ENCODE measurements around the gene ACACB. TPM values are rescaled to one million over a fixed set of nuclear protein-coding genes. Genes with fewer than 3 reads are reported as not detected.

ACACB gene
- 3.8 and 13.4 TPM in 2 replicates for total RNA-seq (2014; rRNA removed; shearing (Covaris generic))

- DNase-seq, result no peak
- H3K36me3 ChIP-seq (replicated peaks; ENCODE audit: control insufficient read depth, insufficient read depth, low read length), result no peaks in the 10 kb centered on the region
- H3K27me3 ChIP-seq (ENCODE audit: control insufficient read depth, insufficient read depth, low read length), result no peaks in the 10 kb centered on the region
- no peak within 1 kb of the TSS for H3K4me3 ChIP-seq (ENCODE audit: insufficient read depth, low read depth, low read length)
Observed at GRCh38 chr12:109115758-109116610, at the start of gene ACACB. Gene ACACB (plus strand): TSS chr12:109116587. CDS start chr12:109139406, 22,819 bp downstream.

DNA sequence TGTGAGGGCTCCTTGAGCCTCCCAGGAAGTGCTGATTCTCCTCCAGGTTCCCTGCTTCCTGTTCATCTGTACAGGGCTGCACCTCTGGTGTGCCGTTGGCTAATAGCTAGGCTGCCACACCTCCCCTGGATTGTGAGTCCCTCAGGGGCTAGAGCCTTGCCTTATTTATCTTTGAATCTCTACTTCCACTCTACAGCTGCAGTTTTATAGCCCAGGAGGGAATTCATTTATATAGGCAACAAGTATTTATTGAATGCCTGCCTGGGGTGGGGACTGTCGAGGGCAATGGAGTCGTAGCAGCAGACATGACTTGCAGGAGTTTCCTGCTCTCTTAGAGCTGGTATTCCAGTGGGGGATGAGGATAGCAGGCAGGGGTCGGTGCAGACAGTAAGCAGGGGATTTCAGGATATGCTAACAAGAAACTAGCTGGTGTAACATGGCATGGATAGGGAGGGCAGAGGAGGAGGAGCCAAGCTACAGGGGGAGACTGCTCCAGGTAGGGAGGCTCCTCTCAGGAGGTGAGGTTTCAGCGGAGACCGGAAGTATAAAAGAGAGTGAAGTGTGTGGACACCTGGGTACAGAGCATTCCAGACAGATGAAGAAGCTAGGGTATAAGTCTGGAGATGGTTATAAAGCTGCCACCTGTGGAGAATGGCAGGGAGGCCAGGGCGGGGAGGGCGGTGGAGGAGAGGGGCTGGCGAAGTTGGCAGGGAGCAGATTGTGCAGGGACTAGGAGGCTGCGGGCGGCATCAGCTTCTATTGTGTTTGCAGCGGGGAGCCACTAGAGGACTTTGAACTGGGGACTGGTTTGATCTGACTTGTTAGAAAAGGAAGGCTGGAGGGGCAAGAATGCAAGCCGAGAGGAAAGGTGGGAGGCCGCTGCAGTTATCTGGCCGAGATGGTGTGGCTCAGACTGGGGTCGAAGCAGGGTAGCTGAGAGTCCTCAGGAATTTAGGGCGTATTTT lies 46.8 kb upstream of the ACACB start:
- Histone ChIP-seq H3K4me3 (ENCODE audit: insufficient read depth, low read depth, low read length) (no peak overlapping the region), H3K27me3 (ENCODE audit: control insufficient read depth, insufficient read depth, low read length) (no peaks in the 10 kb centered on the region), H3K36me3 (replicated peaks; ENCODE audit: control insufficient read depth, insufficient read depth, low read length) (no peaks in the 10 kb centered on the region)
- DNase-seq, result peak; percentile 86

GRCh38 chr12:109074866-109075265 lies 41.5 kb upstream of the ACACB start:
- no peak for DNase-seq
- Histone ChIP-seq H3K36me3 (replicated peaks; ENCODE audit: control insufficient read depth, insufficient read depth, low read length) (no peaks in the 10 kb centered on the region), H3K27me3 (ENCODE audit: control insufficient read depth, insufficient read depth, low read length) (no peaks in the 10 kb centered on the region), H3K4me3 (ENCODE audit: insufficient read depth, low read depth, low read length) (no peak overlapping the region)

- no peak overlapping the region for H3K4me3 ChIP-seq (ENCODE audit: insufficient read depth, low read depth, low read length)
- H3K36me3 ChIP-seq (replicated peaks; ENCODE audit: control insufficient read depth, insufficient read depth, low read length), result peaks cover 2% of the 10 kb centered on the region; the same call in 1 of the 2 replicates
- H3K27me3 ChIP-seq (ENCODE audit: control insufficient read depth, insufficient read depth, low read length), result no peaks in the 10 kb centered on the region
- no peak for DNase-seq
Observed at GRCh38 chr12:109082751-109083150, 33.6 kb upstream of the ACACB start.

DNA sequence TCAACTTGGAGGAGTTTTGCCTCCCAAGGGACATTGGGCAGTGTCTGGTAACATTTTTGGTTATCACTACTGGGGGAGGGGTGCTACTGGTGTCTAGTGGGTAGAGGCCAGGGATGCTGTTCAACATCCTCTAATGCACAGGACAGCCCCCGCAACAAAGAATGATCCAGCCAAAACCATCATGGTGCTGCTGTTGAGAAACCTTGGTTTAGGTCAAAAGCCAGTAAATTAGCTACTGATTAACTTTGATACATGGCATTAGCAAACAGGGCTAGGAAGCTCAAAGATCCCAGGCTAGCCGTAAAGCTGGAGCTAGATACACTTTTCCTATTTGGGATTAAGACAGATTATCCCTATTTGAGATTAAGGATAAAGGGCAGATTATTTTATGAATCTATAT lies 32.0 kb upstream of the ACACB start:
- Histone ChIP-seq H3K4me3 (ENCODE audit: insufficient read depth, low read depth, low read length) (no peak overlapping the region), H3K36me3 (replicated peaks; ENCODE audit: control insufficient read depth, insufficient read depth, low read length) (peaks cover 7% of the 10 kb centered on the region), H3K27me3 (ENCODE audit: control insufficient read depth, insufficient read depth, low read length) (no peaks in the 10 kb centered on the region)
- DNase-seq, result no peak

DNA sequence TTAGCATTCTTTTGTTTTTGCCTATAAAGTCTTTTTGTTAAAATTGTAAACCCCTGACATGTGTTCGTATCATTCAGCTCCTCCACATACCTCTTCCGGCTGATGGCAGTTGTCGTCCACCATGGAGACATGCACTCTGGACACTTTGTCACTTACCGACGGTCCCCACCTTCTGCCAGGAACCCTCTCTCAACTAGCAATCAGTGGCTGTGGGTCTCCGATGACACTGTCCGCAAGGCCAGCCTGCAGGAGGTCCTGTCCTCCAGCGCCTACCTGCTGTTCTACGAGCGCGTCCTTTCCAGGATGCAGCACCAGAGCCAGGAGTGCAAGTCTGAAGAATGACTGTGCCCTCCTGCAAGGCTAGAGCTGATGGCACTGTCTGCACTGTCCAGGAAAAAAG lies 30.8 kb upstream of the ACACB start:
- H3K36me3 ChIP-seq (replicated peaks; ENCODE audit: control insufficient read depth, insufficient read depth, low read length), result peaks cover 10% of the 10 kb centered on the region
- H3K27me3 ChIP-seq (ENCODE audit: control insufficient read depth, insufficient read depth, low read length), result no peaks in the 10 kb centered on the region
- no peak for DNase-seq
- H3K4me3 ChIP-seq (ENCODE audit: insufficient read depth, low read depth, low read length), result no peak overlapping the region

- no peak for DNase-seq
- peaks cover 10% of the 10 kb centered on the region for H3K36me3 ChIP-seq (replicated peaks; ENCODE audit: control insufficient read depth, insufficient read depth, low read length)
- no peaks in the 10 kb centered on the region for H3K27me3 ChIP-seq (ENCODE audit: control insufficient read depth, insufficient read depth, low read length)
- H3K4me3 ChIP-seq (ENCODE audit: insufficient read depth, low read depth, low read length), result no peak overlapping the region
Observed at GRCh38 chr12:109087250-109087649, 29.1 kb upstream of the ACACB start.

- DNase-seq, result no peak
- Histone ChIP-seq H3K36me3 (replicated peaks; ENCODE audit: control insufficient read depth, insufficient read depth, low read length) (peaks cover 10% of the 10 kb centered on the region), H3K27me3 (ENCODE audit: control insufficient read depth, insufficient read depth, low read length) (no peaks in the 10 kb centered on the region)
Observed at GRCh38 chr12:109088818-109089217, 27.6 kb upstream of the ACACB start.

DNA sequence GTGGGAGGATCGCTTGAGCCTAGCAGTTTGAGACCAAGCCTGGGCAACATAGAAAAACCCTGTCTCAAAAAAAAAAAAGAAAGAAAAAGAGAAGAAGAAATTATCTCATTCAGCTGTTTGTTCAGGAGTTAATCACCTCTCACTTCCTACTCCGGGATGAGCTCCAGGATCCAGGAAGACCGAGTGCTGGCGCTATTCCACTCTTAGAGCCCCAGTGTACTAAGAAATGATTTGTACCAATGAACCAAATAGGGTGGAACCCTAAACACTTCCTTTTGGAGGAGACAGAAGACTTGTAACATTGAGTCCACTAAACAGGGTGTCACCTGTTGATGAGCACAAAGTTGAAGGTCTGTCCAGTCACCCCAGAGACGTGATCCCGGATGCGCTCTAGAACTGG lies 26.7 kb upstream of the ACACB start:
- Histone ChIP-seq H3K4me3 (ENCODE audit: insufficient read depth, low read depth, low read length) (no peak overlapping the region), H3K27me3 (ENCODE audit: control insufficient read depth, insufficient read depth, low read length) (no peaks in the 10 kb centered on the region), H3K36me3 (replicated peaks; ENCODE audit: control insufficient read depth, insufficient read depth, low read length) (peaks cover 10% of the 10 kb centered on the region)
- no peak for DNase-seq

More at GRCh38 chr12:109088818-109089217, 27.6 kb upstream of the ACACB start:
- H3K4me3 ChIP-seq (ENCODE audit: insufficient read depth, low read depth, low read length), result no peak overlapping the region

DNA sequence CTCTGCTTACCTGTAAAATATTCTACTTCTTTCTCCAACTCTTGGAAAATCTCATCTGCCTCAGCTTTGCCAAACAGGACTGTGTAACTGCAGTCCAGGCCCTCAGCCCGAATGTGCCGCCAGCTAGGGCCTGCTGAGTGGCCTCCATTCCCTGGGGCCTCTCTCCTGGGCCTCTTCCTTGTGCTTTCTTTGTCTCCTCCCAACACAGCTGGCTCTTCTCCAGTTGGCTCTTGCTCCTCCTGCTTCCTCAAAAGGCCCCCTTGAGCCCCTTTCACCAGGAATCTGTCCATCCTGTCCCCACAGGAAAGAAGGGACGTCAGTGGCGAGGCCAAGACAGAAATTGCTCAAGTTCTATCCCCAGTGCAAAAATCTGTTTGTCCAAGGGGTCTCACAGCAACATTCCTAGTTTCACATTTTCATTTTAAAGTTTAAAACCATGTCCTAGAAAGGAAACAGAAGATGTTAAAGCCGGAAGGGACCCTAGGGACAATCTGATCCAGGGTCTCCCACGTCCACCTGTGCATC lies 23.8 kb upstream of the ACACB start:
- no peak for DNase-seq
- peaks cover 9% of the 10 kb centered on the region for H3K36me3 ChIP-seq (replicated peaks; ENCODE audit: control insufficient read depth, insufficient read depth, low read length)
- no peaks in the 10 kb centered on the region for H3K27me3 ChIP-seq (ENCODE audit: control insufficient read depth, insufficient read depth, low read length)
- H3K4me3 ChIP-seq (ENCODE audit: insufficient read depth, low read depth, low read length), result peak overlapping the region; percentile 37

GRCh38 chr12:109093022-109093918 lies 23.1 kb upstream of the ACACB start, which contains the start of gene ALKBH2:
Gene ALKBH2 (minus strand): TSS chr12:109093472. CDS start chr12:109092786, 686 bp downstream.
- DNase-seq, result peak; percentile 92
- Histone ChIP-seq H3K36me3 (replicated peaks; ENCODE audit: control insufficient read depth, insufficient read depth, low read length) (peaks cover 9% of the 10 kb centered on the region), H3K27me3 (ENCODE audit: control insufficient read depth, insufficient read depth, low read length) (no peaks in the 10 kb centered on the region)

DNA sequence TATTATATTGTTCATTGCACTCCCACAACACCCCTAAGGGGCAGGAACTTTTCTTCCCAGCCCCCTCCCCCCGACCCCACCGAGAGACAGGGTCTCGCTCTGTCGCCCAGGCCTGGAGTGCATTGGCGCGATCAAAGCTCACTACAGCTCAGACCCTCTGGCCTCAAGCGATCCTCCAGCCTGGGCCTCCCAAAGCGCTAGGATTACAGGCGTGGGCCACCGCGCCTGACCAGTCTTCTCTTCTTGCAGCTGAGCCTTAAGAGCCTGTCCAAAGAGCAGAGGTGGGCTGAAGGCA lies 19.3 kb upstream of the ACACB start:
- DNase-seq, result no peak
- Histone ChIP-seq H3K36me3 (replicated peaks; ENCODE audit: control insufficient read depth, insufficient read depth, low read length) (peaks cover 20% of the 10 kb centered on the region), H3K27me3 (ENCODE audit: control insufficient read depth, insufficient read depth, low read length) (no peaks in the 10 kb centered on the region), H3K4me3 (ENCODE audit: insufficient read depth, low read depth, low read length) (peak overlapping the region; percentile 79)

More at GRCh38 chr12:109093022-109093918, 23.1 kb upstream of the ACACB start, which contains the start of gene ALKBH2:
- H3K4me3 ChIP-seq (ENCODE audit: insufficient read depth, low read depth, low read length), result peak within 1 kb of the TSS; percentile 37

DNA sequence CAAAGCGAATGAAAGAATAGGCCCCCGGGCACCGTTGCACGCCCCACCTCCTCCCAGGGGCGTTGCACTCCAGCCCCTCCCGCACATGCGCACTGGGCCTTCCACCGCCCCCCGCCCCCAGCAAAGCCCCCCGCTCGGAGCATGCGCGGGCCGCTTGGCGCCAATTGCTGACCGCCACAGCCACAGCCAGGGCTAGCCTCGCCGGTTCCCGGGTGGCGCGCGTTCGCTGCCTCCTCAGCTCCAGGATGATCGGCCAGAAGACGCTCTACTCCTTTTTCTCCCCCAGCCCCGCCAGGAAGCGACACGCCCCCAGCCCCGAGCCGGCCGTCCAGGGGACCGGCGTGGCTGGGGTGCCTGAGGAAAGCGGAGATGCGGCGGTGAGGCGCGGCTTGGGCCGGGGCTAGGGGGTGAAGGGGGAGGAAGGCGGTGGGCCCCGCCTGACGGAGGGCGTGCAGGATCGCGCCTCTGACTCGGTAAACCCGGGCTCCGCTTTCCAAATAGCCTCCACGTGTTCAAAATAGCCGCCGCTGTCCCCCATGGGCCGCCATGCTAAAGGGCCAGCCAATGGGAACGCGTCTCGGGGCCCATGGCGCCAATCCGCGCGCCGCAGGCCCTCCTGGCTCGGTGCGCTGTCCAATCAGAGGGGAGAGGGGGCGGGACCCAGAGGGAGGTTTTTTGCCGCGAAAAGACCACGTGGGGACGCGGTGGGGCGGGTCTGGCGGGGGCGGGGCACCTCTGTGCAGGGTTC lies 18.8 kb upstream of the ACACB start, which contains the start of gene UNG:
UNG (plus strand) TSS at position 163 of the 748 bp plus-strand sequence; CDS start at position 246, 83 bp downstream.
- H3K4me3 ChIP-seq (ENCODE audit: insufficient read depth, low read depth, low read length), result peak within 1 kb of the TSS; percentile 79
- H3K27me3 ChIP-seq (ENCODE audit: control insufficient read depth, insufficient read depth, low read length), result no peaks in the 10 kb centered on the region
- peaks cover 24% of the 10 kb centered on the region for H3K36me3 ChIP-seq (replicated peaks; ENCODE audit: control insufficient read depth, insufficient read depth, low read length)
- peak; percentile 98 for DNase-seq

All from H7 (cell line).